22Rv1 (cell line): ENCODE data around the gene ABCC4.
A peak's percentile ranks its signal among the peaks of the same experiment; 100 is the strongest.

Experiments
- H3K27ac ChIP-seq: fragments of 450-650 bp; 2 replicates; pipeline ENCODE4 v1.5.1; 2017
- ZFX ChIP-seq: fragments of 450-650 bp; IDR thresholded peaks from 2 replicates; pipeline ENCODE4 v1.6.1; 2017; ENCODE audit warnings: antibody characterized with exemption, borderline replicate concordance
- TF ChIP-seq, protein P1 (sequence below): fragments of 450-650 bp; IDR thresholded peaks from 2 replicates; pipeline ENCODE4 v1.5.1; 2017; ENCODE audit warnings: mild to moderate bottlenecking

The ABCC4 gene

DNA sequence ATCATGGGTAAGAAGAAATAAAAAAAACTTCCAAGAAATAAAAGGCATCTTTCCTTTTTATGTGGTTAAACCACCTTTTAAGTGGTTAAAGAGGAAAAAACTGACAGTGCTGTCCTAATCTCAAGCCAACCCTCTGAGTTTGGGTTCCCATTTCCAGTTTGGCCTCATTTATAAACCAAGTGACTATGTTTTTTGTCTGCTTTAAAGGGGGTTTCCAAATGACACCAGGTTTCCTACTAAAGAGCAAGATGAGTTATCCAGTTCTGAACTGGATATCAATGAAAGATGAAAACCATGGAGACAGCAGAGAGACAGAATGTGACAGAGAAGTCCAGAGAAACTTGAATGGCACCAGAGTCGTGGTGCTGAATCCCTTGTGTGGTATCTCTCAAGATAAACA is 251.5 kb downstream of the ABCC4 start:
- H3K27ac ChIP-seq, result no peak overlapping the region
- TF ChIP-seq, protein P1, sequence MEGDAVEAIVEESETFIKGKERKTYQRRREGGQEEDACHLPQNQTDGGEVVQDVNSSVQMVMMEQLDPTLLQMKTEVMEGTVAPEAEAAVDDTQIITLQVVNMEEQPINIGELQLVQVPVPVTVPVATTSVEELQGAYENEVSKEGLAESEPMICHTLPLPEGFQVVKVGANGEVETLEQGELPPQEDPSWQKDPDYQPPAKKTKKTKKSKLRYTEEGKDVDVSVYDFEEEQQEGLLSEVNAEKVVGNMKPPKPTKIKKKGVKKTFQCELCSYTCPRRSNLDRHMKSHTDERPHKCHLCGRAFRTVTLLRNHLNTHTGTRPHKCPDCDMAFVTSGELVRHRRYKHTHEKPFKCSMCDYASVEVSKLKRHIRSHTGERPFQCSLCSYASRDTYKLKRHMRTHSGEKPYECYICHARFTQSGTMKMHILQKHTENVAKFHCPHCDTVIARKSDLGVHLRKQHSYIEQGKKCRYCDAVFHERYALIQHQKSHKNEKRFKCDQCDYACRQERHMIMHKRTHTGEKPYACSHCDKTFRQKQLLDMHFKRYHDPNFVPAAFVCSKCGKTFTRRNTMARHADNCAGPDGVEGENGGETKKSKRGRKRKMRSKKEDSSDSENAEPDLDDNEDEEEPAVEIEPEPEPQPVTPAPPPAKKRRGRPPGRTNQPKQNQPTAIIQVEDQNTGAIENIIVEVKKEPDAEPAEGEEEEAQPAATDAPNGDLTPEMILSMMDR, result no peak
- TF ChIP-seq ZFX, result no peak

DNA sequence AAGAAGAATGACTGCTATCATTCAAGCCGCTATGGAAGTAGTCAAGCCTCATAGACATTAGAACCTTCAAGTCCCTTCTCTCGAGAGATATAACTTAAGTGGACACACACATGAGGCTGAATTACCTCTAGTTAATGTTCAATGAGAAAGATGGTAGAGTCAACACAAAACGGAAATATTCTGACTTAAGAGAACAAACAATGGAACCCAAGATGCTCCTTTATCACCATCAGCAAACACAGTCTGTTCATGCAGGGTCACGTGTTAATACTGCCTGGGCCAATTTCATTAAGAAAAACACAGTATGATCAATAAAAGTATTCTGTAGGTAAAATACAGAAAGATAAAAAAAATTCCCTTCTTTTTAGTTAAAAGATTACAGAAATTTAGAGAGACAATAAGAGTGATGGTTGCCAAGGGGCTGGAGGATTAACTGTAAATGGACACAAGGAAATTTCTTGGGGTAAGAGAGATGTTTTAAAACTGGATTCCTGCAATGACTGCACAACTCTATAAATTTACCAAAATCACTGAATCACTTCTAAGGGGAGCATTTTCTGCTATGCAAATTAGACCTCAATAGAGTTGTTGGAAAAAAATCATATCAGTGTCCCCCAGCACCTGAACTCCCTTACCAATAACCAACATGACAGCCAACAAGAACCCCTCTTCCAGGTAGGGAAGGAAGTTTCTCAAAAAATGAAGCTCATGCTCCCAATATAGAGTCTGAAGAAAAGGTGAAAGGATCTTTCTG is 256.6 kb downstream of the ABCC4 start:
- TF ChIP-seq, protein P1, result no peak
- no peak for TF ChIP-seq ZFX
- H3K27ac ChIP-seq, result peak overlapping the region; percentile 28; the same call in 1 of the 2 replicates

DNA sequence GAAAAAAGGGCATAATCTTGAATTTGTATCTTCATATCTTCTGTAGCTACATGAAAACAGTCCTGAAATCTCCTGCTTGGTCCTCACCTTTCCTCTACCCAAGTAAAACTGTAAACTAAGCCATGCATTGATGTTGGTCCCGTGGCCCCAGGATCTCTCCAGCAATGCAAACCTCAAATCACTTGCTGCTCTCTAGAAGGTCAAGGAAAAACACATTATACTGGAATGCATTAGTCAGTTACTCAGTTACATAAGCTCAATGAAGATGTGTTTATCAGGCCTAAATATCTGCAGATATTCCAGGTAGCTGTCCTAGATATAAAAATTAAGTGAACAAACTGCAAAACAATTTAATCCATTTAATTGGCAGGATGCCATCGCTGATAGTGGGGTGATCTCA is 261.8 kb downstream of the ABCC4 start:
- no peak overlapping the region for H3K27ac ChIP-seq
- TF ChIP-seq, protein P1, result no peak
- TF ChIP-seq ZFX, result no peak

DNA sequence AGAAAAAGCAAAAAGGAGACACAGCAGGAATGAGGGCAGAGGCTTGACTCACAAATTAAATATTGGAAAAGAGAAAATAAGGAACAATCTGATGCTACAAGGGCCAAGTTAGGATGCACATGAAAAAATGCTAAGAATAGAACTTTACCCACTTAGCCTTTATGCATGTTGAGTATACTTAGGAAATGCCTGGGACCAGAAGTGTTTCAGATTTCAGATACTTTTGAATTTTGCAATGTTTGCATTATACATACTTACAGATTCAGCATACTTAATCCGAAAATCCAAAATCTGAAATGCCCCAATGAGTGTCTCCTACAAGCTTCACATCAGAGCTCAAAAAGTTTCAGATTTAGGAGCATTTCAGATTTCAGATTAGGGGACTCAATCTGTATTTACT is 262.3 kb downstream of the ABCC4 start:
- TF ChIP-seq, protein P1, result no peak
- TF ChIP-seq ZFX, result no peak

DNA sequence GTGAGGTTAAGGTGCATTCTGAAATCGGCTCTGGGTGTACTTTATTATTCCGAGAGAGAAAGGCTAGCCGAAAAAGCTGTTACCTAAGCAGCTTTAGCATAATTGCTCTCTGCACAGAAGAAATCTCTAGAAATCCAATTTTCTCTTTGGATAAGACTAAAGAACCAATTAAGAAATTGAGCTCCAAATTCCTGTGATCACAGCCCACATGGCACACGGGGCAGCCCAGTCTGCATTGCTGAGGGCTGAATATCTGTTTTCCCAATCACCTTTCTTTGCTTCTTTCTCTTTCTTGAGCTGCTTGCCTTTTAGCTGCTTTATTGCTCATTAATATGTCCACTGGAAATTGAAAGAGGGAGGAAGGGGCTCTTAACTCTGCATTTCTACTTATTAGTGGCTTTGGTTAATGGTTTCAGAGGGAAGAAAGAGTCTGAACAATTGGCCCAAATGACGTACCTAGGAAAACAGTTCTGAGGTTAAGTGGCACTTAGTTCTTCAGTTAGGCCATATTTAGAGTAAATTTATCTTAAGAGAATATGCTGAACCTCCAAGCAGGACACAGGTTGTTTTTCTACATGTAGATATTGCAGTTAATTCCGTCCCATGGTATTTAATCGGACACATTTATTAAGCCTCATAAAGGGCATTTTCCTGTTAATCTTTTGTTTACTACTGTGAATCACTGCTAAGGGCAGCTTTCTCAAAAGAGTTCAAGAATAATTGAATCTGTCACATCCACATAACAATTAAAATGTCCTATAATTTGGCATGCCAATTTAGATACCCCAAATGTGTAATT is 265.7 kb downstream of the ABCC4 start:
- H3K27ac ChIP-seq, result no peak overlapping the region
- TF ChIP-seq ZFX, result no peak
- TF ChIP-seq, protein P1, result no peak

More for the DNA sequence above, 262.3 kb downstream of the ABCC4 start:
- no peak overlapping the region for H3K27ac ChIP-seq

DNA sequence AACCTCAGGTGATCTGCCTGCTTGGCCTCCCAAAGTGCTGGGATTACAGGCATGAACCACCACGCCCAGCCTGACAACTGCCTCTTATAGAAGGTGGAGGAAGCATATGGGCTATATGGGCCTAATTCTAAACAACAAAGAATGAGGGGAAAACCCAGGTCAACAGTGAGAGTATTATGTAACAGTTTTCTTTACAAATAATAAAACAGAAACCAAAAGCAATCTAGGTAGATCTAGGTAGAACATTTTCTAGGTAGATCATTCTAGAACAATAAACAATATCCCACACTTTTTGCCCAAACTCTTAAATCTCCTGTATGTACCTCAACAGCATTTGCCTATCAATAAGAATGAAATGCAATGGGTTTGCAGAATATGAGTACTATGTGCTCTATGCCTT is 267.4 kb downstream of the ABCC4 start:
- TF ChIP-seq ZFX, result no peak
- TF ChIP-seq, protein P1, result no peak
- no peak overlapping the region for H3K27ac ChIP-seq

DNA sequence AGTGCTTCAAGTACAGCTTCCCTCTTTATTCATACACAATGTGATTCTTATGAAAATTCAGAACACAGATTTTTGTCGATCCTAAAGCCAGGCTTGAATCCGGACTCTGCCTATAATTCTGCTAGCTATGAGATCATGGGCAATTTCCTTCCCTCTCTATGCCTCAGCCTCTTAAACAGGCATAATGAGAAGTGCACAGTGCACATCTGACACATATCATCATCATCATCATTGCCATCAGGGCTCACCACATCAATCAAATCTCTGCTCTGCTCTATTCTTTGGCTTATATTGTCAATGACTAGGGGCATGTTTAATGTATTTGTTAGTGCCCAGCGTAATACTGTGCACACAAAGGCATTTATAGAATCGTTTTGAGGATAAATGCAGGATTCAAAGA is 269.1 kb downstream of the ABCC4 start:
- no peak overlapping the region for H3K27ac ChIP-seq
- TF ChIP-seq ZFX, result no peak
- TF ChIP-seq, protein P1, result no peak
